H9 (cell line): ENCODE results near the gene RNF214. TPM values are rescaled to one million over a fixed set of nuclear protein-coding genes. Genes with fewer than 3 reads are reported as not detected.
A peak's percentile ranks its signal among the peaks of the same experiment; 100 is the strongest.

Experiments used
- DNase-seq: peaks from one replicate; pipeline ENCODE4 v3.0.0-alpha.2; 2017
- H2AFZ ChIP-seq: one replicate; pipeline ENCODE4 v1.6.1; 2013; ENCODE audit warnings: mild to moderate bottlenecking, low read length, control low read depth, moderate library complexity
- H2AK5ac ChIP-seq: 2 replicates; pipeline ENCODE4 v1.6.1; 2013; ENCODE audit warnings: low read length, control low read depth, mixed read lengths; ENCODE audit not compliant: insufficient read length
- H2BK120ac ChIP-seq: one replicate; pipeline ENCODE4 v1.6.1; 2013; ENCODE audit warnings: low read depth, mild to moderate bottlenecking, low read length, control low read depth, inconsistent platforms; ENCODE audit not compliant: poor library complexity, severe bottlenecking
- H2BK12ac ChIP-seq: 2 replicates; pipeline ENCODE4 v1.6.1; 2013; ENCODE audit warnings: low read length, control low read depth, mixed read lengths, low read depth; ENCODE audit not compliant: insufficient read length
- H2BK15ac ChIP-seq: 2 replicates; pipeline ENCODE4 v1.6.1; 2013; ENCODE audit warnings: low read depth, low read length, control low read depth
- H2BK20ac ChIP-seq: one replicate; pipeline ENCODE4 v1.6.1; 2013; ENCODE audit warnings: low read depth, mild to moderate bottlenecking, low read length, control low read depth, inconsistent platforms; ENCODE audit not compliant: poor library complexity, severe bottlenecking
- H2BK5ac ChIP-seq: 2 replicates; pipeline ENCODE4 v1.6.1; 2013; ENCODE audit warnings: low read length, control low read depth, mixed read lengths; ENCODE audit not compliant: insufficient read length
- H3K14ac ChIP-seq: 2 replicates; pipeline ENCODE4 v1.6.1; 2013; ENCODE audit warnings: low read length, control low read depth; ENCODE audit not compliant: insufficient read depth
- H3K18ac ChIP-seq: 2 replicates; pipeline ENCODE4 v1.6.1; 2013; ENCODE audit warnings: low read depth, mild to moderate bottlenecking, mixed read lengths, low read length, control low read depth; ENCODE audit not compliant: insufficient read length
- H3K23ac ChIP-seq: 2 replicates; pipeline ENCODE4 v1.6.1; 2013; ENCODE audit warnings: low read length, control low read depth, mixed read lengths, low read depth; ENCODE audit not compliant: insufficient read length
- H3K23me2 ChIP-seq: 2 replicates; pipeline ENCODE4 v1.6.1; 2013; ENCODE audit warnings: low read depth, mild to moderate bottlenecking, mixed read lengths, low read length, control low read depth; ENCODE audit not compliant: insufficient read length, poor library complexity, severe bottlenecking
- H3K27ac ChIP-seq: 2 replicates; pipeline ENCODE4 v1.5.1; 2013; ENCODE audit warnings: low read length, control low read depth, mixed read lengths, low read depth; ENCODE audit not compliant: insufficient read length
- H3K27me3 ChIP-seq: 2 replicates; pipeline ENCODE4 v1.6.1; 2013; ENCODE audit warnings: low read length, control low read depth, inconsistent platforms; ENCODE audit not compliant: insufficient read depth
- H3K4ac ChIP-seq: 2 replicates; pipeline ENCODE4 v1.6.1; 2013; ENCODE audit warnings: low read depth, mild to moderate bottlenecking, control low read depth, inconsistent platforms, low read length, moderate library complexity
- H3K4me1 ChIP-seq: 2 replicates; pipeline ENCODE4 v1.6.1; 2013; ENCODE audit warnings: low read length, control low read depth, inconsistent platforms; ENCODE audit not compliant: insufficient read depth
- H3K4me2 ChIP-seq: 2 replicates; pipeline ENCODE4 v1.6.1; 2013; ENCODE audit warnings: low read length, control low read depth, mixed read lengths; ENCODE audit not compliant: insufficient read length, insufficient read depth
- H3K56ac ChIP-seq: 2 replicates; pipeline ENCODE4 v1.6.1; 2013; ENCODE audit warnings: low read depth, mild to moderate bottlenecking, mixed read lengths, low read length, control low read depth; ENCODE audit not compliant: insufficient read length
- H3K79me1 ChIP-seq: 2 replicates; pipeline ENCODE4 v1.6.1; 2013; ENCODE audit warnings: low read depth, mild to moderate bottlenecking, moderate library complexity, low read length, control low read depth, inconsistent platforms; ENCODE audit not compliant: insufficient read depth, poor library complexity, severe bottlenecking
- H3K79me2 ChIP-seq: 2 replicates; pipeline ENCODE4 v1.6.1; 2013; ENCODE audit warnings: low read length, control low read depth, inconsistent platforms; ENCODE audit not compliant: insufficient read depth
- H3K9ac ChIP-seq: 2 replicates; pipeline ENCODE4 v1.6.1; 2013; ENCODE audit warnings: low read length, control low read depth, mixed read lengths; ENCODE audit not compliant: insufficient read length; ENCODE audit errors: extremely low read depth
- H3K9me3 ChIP-seq: one replicate; pipeline ENCODE4 v1.6.1; 2013; ENCODE audit warnings: low read depth, low read length, inconsistent platforms; ENCODE audit not compliant: control insufficient read depth
- H3T11ph ChIP-seq: one replicate; pipeline ENCODE4 v1.6.1; 2013; ENCODE audit warnings: mild to moderate bottlenecking, low read length, control low read depth, inconsistent platforms
- H4K20me1 ChIP-seq: one replicate; pipeline ENCODE4 v1.6.1; 2013; ENCODE audit not compliant: control insufficient read depth, insufficient read length, insufficient read depth
- H4K5ac ChIP-seq: 2 replicates; pipeline ENCODE4 v1.6.1; 2013; ENCODE audit warnings: low read depth, mild to moderate bottlenecking, mixed read lengths, low read length, control low read depth; ENCODE audit not compliant: insufficient read length
- H4K8ac ChIP-seq: replicated peaks from 2 replicates; pipeline ENCODE4 v1.6.1; 2013; ENCODE audit warnings: low read length, control low read depth, mixed read lengths, low read depth; ENCODE audit not compliant: insufficient read length
- H4K91ac ChIP-seq: 2 replicates; pipeline ENCODE4 v1.6.1; 2013; ENCODE audit warnings: low read depth, mild to moderate bottlenecking, moderate library complexity, mixed read lengths, low read length, control low read depth; ENCODE audit not compliant: insufficient read length
- H3K27ac Mint-ChIP-seq, 3 experiments: 2 replicates in 2 of 3; 3 replicates in 1 of 3; pipeline ENCODE4 v1.8.0; 2020 to 2021; ENCODE audit warnings: mixed read lengths in 3 of 3, mild to moderate bottlenecking in 1 of 3, moderate library complexity in 1 of 3
- H3K27me3 Mint-ChIP-seq: 2 replicates; pipeline ENCODE4 v1.8.0; 2021; ENCODE audit warnings: low read depth, mild to moderate bottlenecking, moderate library complexity, mixed read lengths
- H3K36me3 Mint-ChIP-seq, 3 experiments: 2 replicates in 2 of 3; 3 replicates in 1 of 3; pipeline ENCODE4 v1.8.0; 2020 to 2021; ENCODE audit warnings: low read depth in 3 of 3, mixed read lengths in 3 of 3; ENCODE audit not compliant: insufficient read depth in 1 of 3
- H3K4me1 Mint-ChIP-seq, 2 experiments: 2 replicates each; pipeline ENCODE4 v1.8.0; 2020; ENCODE audit warnings: mixed read lengths in 2 of 2
- H3K4me3 Mint-ChIP-seq, 2 experiments: 2 replicates in 1 of 2; 3 replicates in 1 of 2; pipeline ENCODE4 v1.8.0; 2020 to 2021; ENCODE audit warnings: mild to moderate bottlenecking in 2 of 2, mixed read lengths in 2 of 2, moderate library complexity in 1 of 2
- H3K9me3 Mint-ChIP-seq, 2 experiments: 2 replicates in 1 of 2; 3 replicates in 1 of 2; pipeline ENCODE4 v1.8.0; 2020; ENCODE audit warnings: mild to moderate bottlenecking in 2 of 2, mixed read lengths in 2 of 2, moderate library complexity in 1 of 2
- WGBS: extraction: QIAGEN DNeasy Blood & Tissue Kit; methylation state at CpG from one replicate; pipeline ENCODE4 v1.1.7; 2013; ENCODE audit warnings: missing lambda C conversion rate, low lambda C conversion rate, mixed read lengths; ENCODE audit not compliant: insufficient read length; ENCODE audit errors: extremely low coverage; 5-methylcytosine and 5-hydroxymethylcytosine counted together
- total RNA-seq: library from RNA; stranded (reverse); gene quantifications from 2 replicates; pipeline ENCODE4 v1.2.1, GENCODE V29; 2021
- TF ChIP-seq, protein P1 (sequence below): fragments of 200-600 bp; sonication (generic); conservative IDR thresholded peaks from 3 replicates; pipeline ENCODE4 v1.8.0; 2021; ENCODE audit warnings: antibody characterized with exemption, mild to moderate bottlenecking

RNF214 gene
- total RNA-seq, 1 experiment from 2014 or later, result 26.0 TPM

DNA sequence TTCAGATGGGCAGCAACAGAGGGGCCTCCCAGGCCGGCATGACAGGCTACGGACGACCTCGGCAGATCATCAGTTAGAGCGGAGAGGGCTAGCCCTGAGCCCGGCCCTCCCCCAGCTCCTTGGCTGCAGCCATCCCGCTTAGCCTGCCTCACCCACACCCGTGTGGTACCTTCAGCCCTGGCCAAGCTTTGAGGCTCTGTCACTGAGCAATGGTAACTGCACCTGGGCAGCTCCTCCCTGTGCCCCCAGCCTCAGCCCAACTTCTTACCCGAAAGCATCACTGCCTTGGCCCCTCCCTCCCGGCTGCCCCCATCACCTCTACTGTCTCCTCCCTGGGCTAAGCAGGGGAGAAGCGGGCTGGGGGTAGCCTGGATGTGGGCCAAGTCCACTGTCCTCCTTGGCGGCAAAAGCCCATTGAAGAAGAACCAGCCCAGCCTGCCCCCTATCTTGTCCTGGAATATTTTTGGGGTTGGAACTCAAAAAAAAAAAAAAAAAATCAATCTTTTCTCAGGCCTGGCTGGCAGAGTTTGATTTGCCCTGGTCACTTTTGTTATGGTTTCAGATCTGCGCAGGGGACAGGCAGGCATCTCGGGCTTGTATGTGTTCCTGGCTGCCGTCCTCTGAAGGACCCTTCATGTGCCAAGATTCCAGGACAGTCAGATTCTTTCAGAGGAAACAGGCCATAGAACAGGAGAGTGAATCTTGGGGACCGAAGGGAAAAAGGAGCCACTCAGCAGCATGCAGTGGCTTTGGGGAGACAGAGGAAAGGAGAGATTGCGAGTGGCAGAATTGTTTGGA, 28.0 kb upstream of the RNF214 start:
- H3K9me3 Mint-ChIP-seq, result no peaks in the 10 kb centered on the region
- H2BK15ac ChIP-seq, result no peak overlapping the region
- WGBS, result no CpG with 5 or more reads among the region's 17 CpGs
- H4K8ac ChIP-seq, result no peak overlapping the region
- no peak overlapping the region for H3K14ac ChIP-seq
- H2BK5ac ChIP-seq, result no peak overlapping the region
- peaks cover 3% of the 10 kb centered on the region; the same call in 1 of the 2 replicates for H3K79me2 ChIP-seq
- no peak for DNase-seq
- H3K27me3 Mint-ChIP-seq, result peaks cover under 1% of the 10 kb centered on the region; the same call in 1 of the 2 replicates
- H3K18ac ChIP-seq, result no peak overlapping the region
- H4K20me1 ChIP-seq, result no peaks in the 10 kb centered on the region
- H3T11ph ChIP-seq, result no peak overlapping the region
- H3K27ac Mint-ChIP-seq, result peak overlapping the region; percentile 8 to 74 (median 52); a peak in 4 of 7 replicates
- H3K4ac ChIP-seq, result no peak overlapping the region
- H3K9me3 ChIP-seq, result no peaks in the 10 kb centered on the region
- H3K27me3 ChIP-seq, result no peaks in the 10 kb centered on the region
- no peak overlapping the region for H3K4me3 Mint-ChIP-seq
- H3K4me1 ChIP-seq, result no peaks in the 10 kb centered on the region
- H2BK12ac ChIP-seq, result no peak overlapping the region
- peaks cover 3% of the 10 kb centered on the region for H3K23me2 ChIP-seq
- H2AK5ac ChIP-seq, result no peak overlapping the region
- no peak overlapping the region for H4K5ac ChIP-seq
- no peak overlapping the region for H2AFZ ChIP-seq
- no peak overlapping the region for H3K27ac ChIP-seq
- H3K4me1 Mint-ChIP-seq, result peaks cover 17 to 23% of the 10 kb centered on the region in 2 experiments
- TF ChIP-seq, protein P1, sequence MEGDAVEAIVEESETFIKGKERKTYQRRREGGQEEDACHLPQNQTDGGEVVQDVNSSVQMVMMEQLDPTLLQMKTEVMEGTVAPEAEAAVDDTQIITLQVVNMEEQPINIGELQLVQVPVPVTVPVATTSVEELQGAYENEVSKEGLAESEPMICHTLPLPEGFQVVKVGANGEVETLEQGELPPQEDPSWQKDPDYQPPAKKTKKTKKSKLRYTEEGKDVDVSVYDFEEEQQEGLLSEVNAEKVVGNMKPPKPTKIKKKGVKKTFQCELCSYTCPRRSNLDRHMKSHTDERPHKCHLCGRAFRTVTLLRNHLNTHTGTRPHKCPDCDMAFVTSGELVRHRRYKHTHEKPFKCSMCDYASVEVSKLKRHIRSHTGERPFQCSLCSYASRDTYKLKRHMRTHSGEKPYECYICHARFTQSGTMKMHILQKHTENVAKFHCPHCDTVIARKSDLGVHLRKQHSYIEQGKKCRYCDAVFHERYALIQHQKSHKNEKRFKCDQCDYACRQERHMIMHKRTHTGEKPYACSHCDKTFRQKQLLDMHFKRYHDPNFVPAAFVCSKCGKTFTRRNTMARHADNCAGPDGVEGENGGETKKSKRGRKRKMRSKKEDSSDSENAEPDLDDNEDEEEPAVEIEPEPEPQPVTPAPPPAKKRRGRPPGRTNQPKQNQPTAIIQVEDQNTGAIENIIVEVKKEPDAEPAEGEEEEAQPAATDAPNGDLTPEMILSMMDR, result no peak
- H3K36me3 Mint-ChIP-seq, result peaks cover 13 to 32% (median 29%) of the 10 kb centered on the region in 3 experiments; a peak in 6 of 7 replicates
- H4K91ac ChIP-seq, result no peak overlapping the region
- H3K56ac ChIP-seq, result no peak overlapping the region
- H2BK120ac ChIP-seq, result no peak overlapping the region
- no peak overlapping the region for H3K9ac ChIP-seq
- no peak overlapping the region for H3K4me2 ChIP-seq
- no peak overlapping the region for H3K23ac ChIP-seq
- no peaks in the 10 kb centered on the region for H3K79me1 ChIP-seq
- no peak overlapping the region for H2BK20ac ChIP-seq
